HFFc6 (cell line): ENCODE data around the gene UFC1. TPM values are rescaled to one million over a fixed set of nuclear protein-coding genes. Genes with fewer than 3 reads are reported as not detected.
A peak's percentile ranks its signal among the peaks of the same experiment; 100 is the strongest.

Source experiments
- DNase-seq: peaks from one replicate; pipeline ENCODE4 v3.0.0-alpha.2; 2018
- H3K27ac Mint-ChIP-seq: 2 replicates; pipeline ENCODE4 v1.8.0; 2020; ENCODE audit warnings: mild to moderate bottlenecking, mixed read lengths
- H3K27me3 Mint-ChIP-seq: 2 replicates; pipeline ENCODE4 v1.8.0; 2021; ENCODE audit warnings: mild to moderate bottlenecking, moderate library complexity, mixed read lengths; ENCODE audit not compliant: insufficient read depth
- H3K36me3 Mint-ChIP-seq: 2 replicates; pipeline ENCODE4 v1.8.0; 2021; ENCODE audit warnings: low read depth, mixed read lengths
- H3K4me1 Mint-ChIP-seq: 2 replicates; pipeline ENCODE4 v1.8.0; 2020; ENCODE audit warnings: low read depth, mixed read lengths
- H3K4me3 Mint-ChIP-seq: 2 replicates; pipeline ENCODE4 v1.8.0; 2020; ENCODE audit warnings: mild to moderate bottlenecking, moderate library complexity, mixed read lengths
- H3K9me3 Mint-ChIP-seq: 2 replicates; pipeline ENCODE4 v1.8.0; 2020; ENCODE audit warnings: mild to moderate bottlenecking, mixed read lengths
- total RNA-seq, 6 experiments: library from RNA; stranded (reverse); fragmentation: NEBNext Ultra II Directional; extraction: Animal tissue kit (Norgen Biotek cat#: 25700); gene quantifications; 2 replicates in 1 of 6; 3 replicates in 5 of 6; pipeline ENCODE4 v1.2.3, GENCODE V29; 2021
- TF ChIP-seq, protein P1 (sequence below): fragments of 200-600 bp; sonication (generic); IDR thresholded peaks from 2 replicates; pipeline ENCODE4 v1.5.0; 2021; ENCODE audit warnings: antibody characterized with exemption, mild to moderate bottlenecking

The UFC1 gene
- total RNA-seq, 6 experiments from 2014 or later = 83.8 to 92.6 (median 85.1) TPM

DNA sequence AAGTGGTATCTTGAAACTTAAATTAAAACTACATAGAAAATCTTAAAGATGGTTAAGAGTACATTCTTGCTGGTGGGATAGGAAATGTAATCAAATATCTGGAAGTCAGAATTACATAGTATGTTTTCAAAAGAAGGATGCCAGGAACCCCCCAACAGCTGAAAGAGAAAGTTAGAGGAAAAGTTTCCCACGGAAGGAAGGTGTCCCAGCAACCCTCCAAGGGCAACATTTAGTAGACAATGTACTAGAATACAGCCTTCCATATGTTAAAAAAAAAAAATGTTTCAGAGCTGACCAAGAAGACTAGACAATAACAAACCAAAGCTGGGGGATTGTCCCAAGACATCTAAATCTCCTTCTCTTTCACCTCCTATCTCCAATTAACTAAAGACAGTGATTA is 23.5 kb upstream of the UFC1 start:
- Mint-ChIP-seq H3K4me3 (no peak overlapping the region), H3K36me3 (peaks cover 46% of the 10 kb centered on the region), H3K27ac (no peak overlapping the region), H3K9me3 (no peaks in the 10 kb centered on the region), H3K4me1 (peaks cover 40% of the 10 kb centered on the region), H3K27me3 (0 out of 2 replicates have a peak, but pooled peaks cover 1% of the 10 kb centered on the region)
- DNase-seq = no peak
- TF ChIP-seq, protein P1, sequence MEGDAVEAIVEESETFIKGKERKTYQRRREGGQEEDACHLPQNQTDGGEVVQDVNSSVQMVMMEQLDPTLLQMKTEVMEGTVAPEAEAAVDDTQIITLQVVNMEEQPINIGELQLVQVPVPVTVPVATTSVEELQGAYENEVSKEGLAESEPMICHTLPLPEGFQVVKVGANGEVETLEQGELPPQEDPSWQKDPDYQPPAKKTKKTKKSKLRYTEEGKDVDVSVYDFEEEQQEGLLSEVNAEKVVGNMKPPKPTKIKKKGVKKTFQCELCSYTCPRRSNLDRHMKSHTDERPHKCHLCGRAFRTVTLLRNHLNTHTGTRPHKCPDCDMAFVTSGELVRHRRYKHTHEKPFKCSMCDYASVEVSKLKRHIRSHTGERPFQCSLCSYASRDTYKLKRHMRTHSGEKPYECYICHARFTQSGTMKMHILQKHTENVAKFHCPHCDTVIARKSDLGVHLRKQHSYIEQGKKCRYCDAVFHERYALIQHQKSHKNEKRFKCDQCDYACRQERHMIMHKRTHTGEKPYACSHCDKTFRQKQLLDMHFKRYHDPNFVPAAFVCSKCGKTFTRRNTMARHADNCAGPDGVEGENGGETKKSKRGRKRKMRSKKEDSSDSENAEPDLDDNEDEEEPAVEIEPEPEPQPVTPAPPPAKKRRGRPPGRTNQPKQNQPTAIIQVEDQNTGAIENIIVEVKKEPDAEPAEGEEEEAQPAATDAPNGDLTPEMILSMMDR = no peak

GRCh38 chr1:161131523-161132409 is 22.0 kb upstream of the UFC1 start:
- H3K27ac Mint-ChIP-seq = no peak overlapping the region
- no peaks in the 10 kb centered on the region for H3K9me3 Mint-ChIP-seq
- peak; percentile 33 for DNase-seq
- H3K36me3 Mint-ChIP-seq = peaks cover 32% of the 10 kb centered on the region
- H3K27me3 Mint-ChIP-seq = 0 out of 2 replicates have a peak, but pooled peaks cover 1% of the 10 kb centered on the region
- no peak overlapping the region for H3K4me3 Mint-ChIP-seq
- peaks cover 31% of the 10 kb centered on the region for H3K4me1 Mint-ChIP-seq
- TF ChIP-seq, protein P1 = no peak

DNA sequence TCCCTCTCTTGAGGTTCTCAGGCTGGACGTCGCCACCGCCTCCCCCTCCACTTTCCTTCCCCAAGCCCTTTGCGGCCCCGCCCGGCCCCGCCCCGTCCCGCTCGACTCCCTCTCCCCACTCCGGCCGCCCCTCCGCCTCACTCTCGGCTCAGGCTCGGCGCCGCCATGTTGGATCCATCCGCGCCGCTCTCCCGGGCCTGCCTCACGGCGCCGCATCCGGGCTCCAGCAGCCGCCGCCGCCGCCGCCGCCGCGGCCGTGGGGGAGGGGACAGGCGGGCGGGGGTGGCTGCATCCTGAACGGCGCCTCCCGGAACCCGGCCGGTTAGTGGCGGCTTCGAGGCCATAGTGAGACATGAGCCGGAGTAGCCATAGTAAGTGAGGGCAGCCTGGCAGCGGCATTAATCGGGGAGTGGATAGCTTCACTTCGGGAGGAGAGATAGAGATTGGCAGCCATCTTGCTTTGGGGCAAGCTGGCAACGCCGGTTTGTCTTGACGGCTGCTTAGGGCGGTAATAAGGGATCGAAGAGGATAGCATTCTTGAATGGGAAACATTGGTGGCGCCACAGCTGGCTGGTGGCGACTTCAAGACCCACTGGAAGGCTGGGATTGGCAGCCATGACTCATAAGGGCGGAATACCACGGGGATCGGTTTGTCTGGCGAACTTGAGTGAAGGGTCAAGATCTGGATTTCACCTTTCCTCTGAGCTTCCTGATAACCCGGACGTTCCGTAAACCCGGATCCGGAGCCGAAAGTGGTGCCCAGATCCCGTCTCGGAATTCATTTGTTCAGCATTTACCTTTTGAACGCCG is 21.2 kb upstream of the UFC1 start, which contains the start of gene DEDD:
Gene DEDD (minus strand): TSS at position 258 of the 810 bp plus-strand sequence. CDS start 8,205 bp downstream, outside the sequence.
- Mint-ChIP-seq H3K36me3 (peaks cover 23% of the 10 kb centered on the region; the same call in 1 of the 2 replicates), H3K4me3 (no peak within 1 kb of the TSS), H3K9me3 (no peaks in the 10 kb centered on the region), H3K4me1 (peaks cover 24% of the 10 kb centered on the region), H3K27ac (no peak within 1 kb of the TSS), H3K27me3 (0 out of 2 replicates have a peak, but pooled peaks cover 1% of the 10 kb centered on the region)
- TF ChIP-seq, protein P1 = peak; percentile 37; the same call in 1 of the 2 replicates
- DNase-seq = peak; percentile 97

DNA sequence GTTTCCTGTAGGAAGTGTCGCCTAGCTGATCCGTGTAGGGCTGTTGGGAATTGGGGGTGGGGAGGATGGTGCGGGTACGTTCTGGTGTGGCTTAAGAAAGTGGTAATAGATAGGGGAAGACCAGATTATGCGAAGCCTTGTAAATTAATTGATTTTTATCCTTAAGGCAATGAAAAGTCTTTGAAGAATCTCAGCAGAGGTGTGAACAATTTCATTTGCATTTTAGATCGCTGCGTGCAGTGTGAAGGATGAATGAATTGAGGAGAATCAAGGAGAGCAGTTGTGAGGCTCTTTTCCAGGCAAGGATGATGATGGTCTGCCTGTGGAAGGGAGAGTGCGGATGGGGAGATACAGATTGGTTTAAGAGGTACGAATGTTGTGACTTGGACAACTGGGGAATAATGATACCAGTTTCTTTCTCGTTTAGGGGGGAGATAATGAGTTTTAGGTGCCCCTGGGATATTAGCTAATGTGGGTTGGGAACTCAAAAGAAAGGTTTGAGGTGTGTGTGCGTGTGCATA is 20.5 kb upstream of the UFC1 start:
- Mint-ChIP-seq H3K4me1 (peaks cover 28% of the 10 kb centered on the region), H3K27ac (no peak overlapping the region), H3K27me3 (0 out of 2 replicates have a peak, but pooled peaks cover 1% of the 10 kb centered on the region), H3K4me3 (no peak overlapping the region), H3K36me3 (peaks cover 19% of the 10 kb centered on the region; the same call in 1 of the 2 replicates), H3K9me3 (no peaks in the 10 kb centered on the region)
- DNase-seq = no peak
- TF ChIP-seq, protein P1 = no peak

- Mint-ChIP-seq H3K36me3 (0 out of 2 replicates have a peak, but pooled peaks cover 4% of the 10 kb centered on the region), H3K27me3 (no peaks in the 10 kb centered on the region), H3K4me1 (peaks cover 10% of the 10 kb centered on the region; the same call in 1 of the 2 replicates), H3K27ac (0 out of 2 replicates have a peak overlapping the region, but pooled peaks have one; percentile 7), H3K9me3 (no peaks in the 10 kb centered on the region), H3K4me3 (no peak overlapping the region)
- TF ChIP-seq, protein P1 = no peak
- DNase-seq = no peak
These were observed 15.9 kb upstream of the UFC1 start for GRCh38 chr1:161137881-161138280.
